IPS DF 4.7 (cell line): ENCODE measurements around the gene C22orf39.
"Not testable (repeated sequence)": the region's sequence is repeated elsewhere in the genome, so short reads cannot be mapped to it uniquely, and the experiment has no call there.

ENCODE experiments used
- DNase-seq: peaks from one replicate; pipeline ENCODE4 v3.0.0-alpha.2; 2013; ENCODE audit warnings: low spot score; ENCODE audit errors: extremely low read depth

C22orf39 gene

DNA sequence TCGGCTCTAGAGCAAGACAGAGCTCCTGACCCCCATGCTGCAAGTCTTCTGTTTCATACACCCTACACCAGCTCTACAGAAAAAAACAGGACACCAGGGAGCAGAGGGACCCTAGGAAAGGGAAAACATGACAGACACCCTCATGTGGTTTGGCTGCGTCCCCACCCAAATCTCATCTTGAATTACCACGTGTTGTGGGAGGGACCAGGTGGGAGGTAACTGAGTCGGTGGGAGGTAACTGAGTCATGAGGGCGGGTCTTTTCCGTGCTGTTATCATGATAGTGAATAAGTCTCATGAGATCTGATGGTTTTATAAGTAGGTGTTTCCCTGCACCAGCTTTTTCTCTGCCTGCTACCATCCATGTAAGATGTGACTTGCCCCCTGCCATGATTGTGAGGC is 6.6 kb upstream of the C22orf39 start:
- no peak for DNase-seq

DNA sequence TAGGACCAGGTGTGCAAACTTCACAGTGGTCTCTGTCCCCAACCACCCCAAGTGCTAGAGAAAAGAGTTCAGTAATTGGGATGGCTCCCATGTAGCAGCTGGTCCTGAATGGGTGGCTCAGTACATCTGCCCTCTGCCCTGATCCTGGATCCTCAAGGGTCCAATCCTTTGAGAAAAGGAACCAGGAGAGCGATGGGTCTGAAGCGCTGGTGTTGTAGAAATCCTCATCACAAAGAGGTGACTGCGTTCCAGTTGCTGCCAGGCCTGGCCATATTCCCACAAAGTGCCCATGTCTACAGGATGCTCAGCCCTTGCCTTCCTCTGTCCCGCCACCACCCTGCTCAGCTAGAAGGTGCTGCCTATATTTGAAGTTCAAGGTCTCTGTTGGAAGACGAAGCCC is 6.2 kb upstream of the C22orf39 start:
- DNase-seq, result no peak

DNA sequence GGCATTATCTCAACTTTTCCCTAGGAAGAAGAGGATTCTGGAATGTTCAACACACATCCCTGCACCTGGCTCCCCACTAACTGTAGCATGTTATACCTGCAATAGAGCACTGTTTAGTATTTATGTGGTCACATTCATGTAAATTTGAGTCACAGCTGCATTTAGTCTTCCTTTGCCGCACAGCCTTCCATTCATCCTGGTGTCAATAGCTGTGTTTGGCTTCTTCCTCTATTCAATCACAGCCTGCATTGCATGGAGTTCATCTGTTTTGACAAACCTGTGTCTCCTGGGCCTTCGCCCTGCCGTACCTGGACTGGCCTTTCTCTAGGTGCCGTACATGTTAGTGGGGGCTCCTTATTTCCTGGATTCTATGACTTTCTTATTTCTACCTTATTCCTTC is 4.1 kb upstream of the C22orf39 start:
- no peak for DNase-seq

DNA sequence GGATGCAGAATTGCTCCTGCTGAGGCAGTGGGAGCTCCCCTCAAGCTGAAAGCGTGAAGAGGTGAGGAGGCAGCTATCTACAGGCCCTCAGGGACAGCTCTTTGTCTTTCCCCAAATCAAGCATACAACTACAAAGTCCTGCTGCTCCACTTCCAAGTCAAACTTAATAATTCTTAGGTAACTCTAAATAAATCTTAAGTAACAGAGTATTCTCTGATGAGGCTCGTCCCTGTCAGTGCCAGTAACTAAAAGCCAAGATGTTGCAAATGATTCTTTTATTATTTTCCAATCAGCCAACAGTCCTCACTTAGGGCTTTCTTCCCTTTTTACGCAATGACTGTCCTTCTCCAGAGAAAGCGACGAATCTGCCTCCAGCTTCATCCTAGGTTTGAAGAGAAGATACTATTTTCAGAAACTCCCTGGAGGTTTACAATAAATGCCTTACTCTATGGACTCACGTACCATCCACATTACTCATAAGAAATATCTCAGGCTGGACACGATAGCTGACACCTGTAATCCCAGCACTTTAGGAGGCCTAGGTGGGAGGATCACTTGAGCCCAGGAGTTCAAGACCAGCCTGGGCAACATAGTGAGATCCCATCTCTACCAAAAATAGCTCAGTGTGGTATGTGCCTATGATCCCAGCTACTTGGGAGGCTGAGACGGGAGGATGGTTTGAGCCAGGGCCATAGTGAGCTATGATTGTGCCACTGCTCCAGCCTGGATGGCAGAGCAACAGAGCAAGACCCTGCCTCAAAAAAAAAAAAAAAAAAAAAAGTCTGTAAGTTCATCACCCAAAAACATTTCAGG is 3.1 kb upstream of the C22orf39 start:
- DNase-seq, result no peak

DNA sequence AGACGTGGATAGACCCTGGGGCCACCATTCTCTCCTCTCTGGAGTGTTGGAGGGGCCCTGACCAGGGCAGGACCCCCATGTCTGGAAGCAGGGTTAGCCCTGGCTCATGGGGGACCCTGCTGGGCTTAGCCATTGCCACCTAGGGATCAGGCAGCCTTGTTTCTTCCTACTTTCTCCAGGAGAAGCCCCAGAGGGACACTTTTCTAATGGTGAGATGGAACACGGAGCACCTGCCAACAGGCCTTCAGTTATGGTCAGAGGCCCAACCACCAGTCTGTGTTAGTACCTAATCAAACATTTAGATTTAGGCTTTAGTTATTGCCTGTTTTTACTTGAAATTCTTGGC is 1.9 kb upstream of the C22orf39 start:
- DNase-seq, result no peak

DNA sequence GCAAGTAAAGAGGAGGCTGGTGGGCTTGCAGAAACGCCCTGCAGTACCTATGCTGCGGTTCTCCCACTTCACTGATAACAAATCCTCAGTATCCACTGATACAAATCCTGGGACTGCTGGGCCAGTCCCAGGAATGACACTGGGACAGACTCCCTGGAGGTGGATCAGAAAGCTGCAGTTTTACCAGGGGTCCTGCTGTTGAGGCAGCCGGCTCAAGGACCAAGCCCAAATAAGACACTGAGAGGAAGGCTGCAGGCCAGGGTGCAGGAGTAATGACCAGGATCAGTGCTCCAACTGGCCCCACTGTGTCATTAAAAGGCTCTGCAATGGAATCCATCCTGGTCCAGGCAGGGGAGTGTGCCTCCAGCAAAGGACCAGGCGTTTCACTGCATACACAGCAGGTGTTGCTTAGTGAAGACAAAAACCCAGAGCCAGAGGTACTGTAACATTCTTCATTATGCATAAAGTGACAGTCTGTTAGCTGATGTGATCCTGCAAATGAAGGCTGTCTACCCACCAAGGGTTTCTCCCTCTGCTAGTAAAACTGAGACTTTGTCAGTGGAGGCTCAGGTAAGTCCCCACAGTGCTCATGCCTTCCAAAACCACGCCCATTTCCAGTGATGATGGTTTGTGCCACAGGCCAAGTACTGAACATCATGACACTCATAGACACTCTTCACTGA is 1.4 kb upstream of the C22orf39 start:
- no peak for DNase-seq

DNA sequence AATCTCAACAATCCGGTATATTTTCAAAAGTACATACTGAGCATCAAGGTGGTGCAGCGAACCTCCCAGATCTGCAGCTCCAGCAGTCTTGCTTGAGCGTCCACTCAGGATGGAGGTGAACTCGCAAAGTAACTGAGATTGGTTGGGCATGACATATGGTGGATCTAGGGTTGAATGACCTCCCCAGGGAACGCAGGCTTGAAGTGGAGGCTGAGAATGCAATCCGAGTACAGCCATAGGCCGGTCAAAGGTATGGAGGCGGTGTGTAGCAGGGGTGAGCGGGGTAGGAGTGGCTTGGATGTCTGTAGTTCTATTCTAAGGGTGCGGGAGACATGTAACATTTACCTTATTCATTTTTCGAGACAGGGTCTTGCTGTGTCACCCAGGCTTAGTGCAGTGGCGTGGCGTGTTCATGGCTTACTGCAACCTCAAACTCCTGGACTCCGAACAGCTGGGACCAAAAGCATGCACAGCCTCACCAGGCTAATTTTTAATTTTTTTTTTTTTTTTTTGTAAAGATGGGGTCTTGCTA is 631 bp upstream of the C22orf39 start:
- no peak for DNase-seq

DNA sequence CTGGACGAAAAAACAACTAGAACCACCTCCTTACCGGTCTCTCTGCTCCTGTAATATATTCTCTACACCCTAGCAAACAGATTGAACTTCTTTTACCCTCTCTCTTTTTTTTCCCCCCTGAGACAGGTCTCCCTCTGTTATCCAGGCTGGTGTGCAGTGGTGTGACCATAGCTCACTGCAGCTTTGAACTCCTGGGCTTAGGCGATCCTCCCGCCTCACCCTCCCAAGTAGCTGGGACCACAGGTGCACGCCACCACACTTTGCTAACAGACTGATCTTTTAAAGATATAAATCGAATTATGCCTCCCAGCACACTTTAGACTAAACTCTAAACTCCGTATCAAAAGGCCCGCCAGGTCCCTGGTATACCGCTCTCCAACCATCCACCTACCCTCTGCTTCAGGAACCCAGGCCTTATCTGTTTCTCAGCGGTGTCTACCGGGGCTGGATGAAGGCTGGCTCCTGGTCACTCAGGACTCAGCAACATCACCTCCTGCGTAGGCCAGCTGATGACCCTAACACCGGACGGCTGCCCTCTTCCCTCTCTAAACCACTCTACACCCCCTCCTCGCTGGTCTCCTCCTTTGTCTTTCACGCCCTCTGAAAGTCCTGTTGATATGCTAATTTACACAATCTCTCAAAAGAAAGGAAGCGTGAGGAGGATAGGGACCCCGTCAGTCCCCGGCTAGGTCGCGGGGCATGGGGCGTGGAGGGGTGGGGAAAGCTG is 745 bp downstream of the C22orf39 start:
- no peak for DNase-seq

DNA sequence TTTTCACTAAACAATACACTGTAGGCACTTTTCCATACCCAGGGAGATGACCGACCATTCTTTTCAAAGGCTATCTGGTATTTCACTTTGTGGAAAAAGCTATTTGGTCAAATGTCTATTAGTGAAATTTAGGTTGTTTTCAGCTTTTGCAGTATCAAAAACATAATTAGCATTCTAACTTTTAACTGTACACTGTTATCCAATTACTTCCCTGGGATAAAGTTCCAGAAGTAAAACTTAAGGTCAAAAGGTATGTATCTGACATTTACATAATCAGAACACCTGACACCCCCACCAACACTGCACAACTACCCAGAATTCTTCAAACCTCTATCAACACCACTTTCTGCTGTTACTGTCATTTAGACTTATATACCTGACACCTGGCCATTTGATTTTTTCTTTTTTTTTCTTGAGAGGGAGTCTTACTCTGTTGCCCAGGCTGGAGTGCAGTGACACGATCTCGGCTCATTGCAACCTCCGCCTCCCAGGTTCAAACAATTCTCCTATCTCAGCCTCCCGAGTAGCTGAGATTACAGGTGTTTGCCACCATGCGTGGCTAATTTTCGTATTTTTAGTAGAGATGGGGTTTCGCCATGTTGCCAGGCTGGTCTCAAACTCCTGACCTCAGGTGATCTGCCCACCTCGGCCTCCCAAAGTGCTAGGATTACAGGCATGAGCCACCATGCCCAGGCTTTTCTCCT is 2.1 kb downstream of the C22orf39 start:
- DNase-seq, result not testable (repeated sequence)

DNA sequence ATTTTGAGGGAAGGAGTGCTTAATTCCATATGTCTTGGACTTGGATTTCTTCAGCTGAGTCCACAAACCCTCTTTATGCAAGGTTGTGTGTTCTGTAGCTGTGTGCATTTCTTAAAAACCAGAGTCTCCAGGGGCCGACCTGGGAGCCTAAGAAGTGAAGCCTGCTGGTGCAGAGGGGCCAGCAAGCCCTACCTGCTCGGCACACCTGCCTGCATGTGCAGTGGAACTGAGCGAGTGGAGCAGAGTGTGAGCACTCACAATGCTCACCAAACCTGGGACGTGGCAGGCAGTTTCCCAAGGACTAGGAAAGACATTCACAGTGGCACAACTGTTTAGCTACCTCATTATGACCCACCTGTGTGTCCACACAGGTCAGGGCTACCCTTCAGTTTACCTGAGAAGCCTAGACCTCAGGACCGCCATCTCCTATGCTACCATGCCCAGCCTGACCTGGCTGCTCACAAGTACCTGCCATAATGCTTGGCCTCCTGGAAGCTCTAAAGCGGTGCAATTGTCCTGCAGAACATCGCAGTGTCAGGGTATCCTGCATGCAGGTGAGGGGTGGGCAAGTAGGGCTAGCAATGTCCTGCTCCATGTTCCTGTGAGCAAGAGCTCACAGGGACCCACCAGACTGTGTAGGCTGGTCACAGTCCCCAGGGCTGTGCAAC is 3.8 kb downstream of the C22orf39 start:
- no peak for DNase-seq

DNA sequence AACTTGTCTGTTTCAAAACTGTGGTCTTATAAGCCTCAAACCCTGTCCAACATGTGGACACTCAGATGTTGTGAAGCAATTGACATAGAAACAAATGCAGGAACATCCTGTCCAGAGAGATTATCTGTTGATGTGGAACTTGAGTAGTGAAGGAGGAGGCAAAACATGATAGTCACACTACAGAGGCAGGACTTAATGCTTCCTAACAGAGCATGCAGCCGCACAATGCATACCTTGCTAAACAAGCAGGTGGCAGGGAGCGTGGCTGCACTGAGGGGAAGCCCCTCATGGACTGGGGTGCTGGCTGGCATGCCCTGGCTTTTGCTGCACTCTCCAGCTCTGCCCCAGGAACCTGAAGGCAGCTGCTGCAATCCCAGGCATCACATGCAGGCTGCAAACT is 5.3 kb downstream of the C22orf39 start:
- DNase-seq, result no peak

DNA sequence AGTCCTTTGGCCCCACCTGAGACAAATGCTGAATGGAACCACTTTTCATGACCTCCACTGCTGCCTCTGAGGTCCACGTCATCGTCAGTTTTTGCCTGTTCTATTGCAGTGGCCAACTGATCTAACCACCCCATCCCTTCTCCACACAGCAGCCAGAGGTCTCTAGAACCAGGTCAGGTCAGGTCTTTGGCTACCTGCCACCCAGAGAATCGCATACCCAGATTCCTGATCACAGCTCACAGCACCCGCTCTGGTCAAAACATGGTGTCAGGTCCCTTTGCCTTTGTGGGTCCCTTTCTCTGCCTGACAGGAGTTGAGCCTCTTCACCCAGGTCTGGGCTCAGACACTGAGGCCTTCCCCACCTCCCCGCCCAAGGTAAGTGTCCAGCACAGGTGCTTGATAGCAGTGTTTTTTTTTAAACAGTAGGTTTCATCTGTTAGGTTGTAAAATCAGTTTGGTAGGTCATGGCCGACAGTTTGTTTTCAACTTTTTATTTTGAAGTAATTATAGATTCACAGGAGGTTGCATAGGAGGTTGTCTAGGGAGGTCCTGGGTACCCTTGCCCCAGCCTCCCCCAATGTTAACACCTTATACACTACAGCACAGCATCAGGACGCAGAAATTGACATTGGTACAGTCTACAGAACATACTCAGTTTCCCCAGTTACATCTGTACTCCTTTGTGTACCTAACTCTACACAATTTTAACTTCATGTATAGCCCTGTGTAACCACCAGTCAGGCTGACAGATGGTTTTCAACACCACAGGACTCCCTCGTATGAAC is 6.9 kb downstream of the C22orf39 start:
- no peak for DNase-seq

DNA sequence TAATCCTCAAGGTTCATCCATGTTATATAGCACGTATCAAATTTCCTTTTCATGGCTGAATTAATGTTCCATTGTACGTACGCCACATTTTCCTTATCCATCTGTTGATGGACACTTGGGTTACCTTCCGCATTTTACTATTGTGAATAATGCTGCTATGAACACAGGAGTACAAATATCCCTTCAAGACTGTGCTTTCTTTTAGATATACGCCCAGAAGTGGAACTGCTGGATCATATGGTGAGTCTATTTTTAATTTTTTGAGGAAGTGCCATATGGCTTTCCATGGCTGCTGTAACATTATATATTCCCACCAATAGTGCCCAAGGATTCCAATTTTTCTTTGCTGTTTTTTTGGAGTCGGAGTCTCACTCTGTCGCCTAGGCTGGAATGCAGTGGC is 9.2 kb downstream of the C22orf39 start:
- DNase-seq, result no peak

DNA sequence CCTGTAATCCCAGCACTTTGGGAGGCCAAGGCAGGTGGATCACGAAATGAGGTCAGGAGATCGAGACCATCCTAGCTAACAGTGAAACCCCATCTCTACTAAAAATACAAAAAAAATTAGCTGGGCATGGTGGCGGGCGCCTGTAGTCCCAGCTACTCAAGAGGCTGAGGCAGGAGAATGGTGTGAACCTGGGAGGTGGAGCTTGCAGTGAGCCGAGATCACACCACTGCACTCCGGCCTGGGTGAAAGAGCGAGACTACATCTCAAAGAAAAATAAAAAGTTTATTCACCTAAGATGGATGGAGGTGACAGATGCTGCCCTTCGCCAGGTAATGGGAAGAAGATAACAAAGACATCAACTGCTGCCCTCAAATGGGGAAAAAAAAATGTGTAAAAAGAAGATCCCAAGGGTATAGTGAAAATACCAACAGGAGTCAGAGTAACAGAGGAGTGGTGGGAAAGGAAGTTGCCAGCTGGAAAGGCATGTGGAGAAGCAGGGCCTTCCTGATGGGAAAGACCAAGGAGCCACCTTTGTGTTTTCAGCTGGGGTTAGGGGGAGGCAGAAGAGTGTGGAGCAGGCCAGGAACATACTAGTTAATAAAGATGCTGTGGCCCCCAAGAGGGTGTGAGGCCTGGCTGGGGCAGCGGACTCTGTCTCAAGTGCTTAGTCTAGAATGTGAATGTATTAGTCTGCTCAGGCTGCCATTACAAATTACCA is 10.9 kb downstream of the C22orf39 start:
- DNase-seq, result not testable (repeated sequence)

DNA sequence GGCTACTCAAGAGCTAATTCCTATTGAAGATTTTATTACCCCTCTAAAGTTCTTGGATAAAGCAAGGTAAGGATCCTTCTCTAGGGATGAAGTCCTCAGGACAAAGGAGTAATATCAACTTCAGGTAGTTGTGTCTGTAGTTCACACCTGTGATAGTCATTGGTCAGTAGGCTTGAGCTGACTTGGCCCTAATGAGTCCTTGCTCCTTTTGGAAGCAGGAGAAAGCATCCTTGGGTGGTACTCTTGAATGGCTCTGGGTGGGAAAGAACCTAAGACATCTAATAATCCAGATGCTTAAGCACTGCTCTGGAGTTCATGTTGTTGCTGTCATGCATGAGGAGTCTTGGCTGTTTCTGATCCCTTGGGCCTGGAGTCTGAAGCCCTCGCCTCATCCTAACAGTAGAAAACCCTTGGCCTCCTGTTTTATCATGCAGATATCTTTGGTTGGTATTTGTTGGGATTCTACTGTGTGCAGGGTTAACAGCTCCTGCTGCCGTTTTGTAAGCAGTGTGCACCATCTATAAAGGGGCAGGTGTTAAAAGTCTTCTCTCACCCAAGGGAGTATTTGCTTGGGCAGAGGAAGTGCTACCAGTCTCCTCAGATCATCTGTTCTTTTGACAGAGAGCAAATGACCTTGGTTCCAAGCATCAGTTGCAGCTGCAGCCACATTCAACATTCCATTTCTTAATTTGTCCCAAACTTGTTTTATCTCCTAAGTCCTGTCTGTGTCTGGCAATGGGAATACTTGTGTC is 12.5 kb downstream of the C22orf39 start:
- no peak for DNase-seq

DNA sequence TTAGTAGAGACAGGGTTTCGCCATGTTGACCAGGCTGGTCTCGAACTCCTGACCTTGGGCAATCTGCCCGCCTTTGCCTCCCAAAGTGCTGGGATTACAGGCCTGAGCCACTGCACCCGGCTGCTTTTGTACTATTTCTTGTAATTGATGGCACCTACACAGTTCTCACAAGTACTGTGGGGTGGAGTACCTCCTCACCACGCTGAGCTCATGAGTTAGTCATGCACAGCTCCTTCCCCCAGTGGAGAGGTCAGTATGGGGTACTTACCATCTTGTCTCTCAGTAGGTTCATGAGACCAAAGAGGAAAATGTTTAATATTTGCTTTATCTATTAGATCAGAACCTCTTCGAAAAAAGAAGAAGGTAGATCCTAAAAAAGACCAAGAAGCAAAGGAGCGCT is 13.1 kb downstream of the C22orf39 start:
- DNase-seq, result no peak

DNA sequence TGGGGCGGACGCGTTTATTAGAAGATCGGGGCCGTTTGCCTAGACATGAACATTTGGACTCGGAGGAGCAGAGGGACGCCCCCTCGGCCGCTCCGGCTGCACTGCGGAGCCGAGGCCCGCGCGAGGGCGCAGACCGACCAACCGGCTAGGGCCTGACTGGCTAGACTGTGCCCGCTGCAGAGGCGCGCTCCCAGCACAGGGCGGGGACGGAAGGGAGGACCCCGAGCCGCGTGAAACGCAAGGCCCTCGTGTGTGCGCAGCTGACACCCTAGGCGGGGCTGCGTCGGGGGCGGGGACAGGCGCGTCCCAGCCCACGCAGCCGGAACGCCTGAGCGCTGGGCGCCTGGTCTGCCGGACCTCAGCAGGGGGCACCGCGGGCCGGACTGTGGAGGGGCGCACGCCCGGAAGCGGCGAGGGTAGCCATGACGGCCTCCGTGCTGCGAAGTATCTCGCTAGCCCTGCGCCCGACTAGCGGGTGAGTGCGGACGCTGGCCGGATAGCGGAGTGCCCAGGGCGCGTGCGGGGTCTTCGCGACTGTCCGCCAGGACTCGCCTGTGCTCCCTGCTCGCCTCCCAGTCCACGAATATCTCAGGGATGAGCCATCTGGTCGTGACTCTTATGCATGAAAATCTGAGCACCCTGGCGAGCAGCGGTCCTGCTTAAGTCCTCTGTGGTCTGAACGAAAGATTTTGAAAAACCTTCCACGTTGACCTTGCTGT is 15.2 kb downstream of the C22orf39 start, which contains the start of gene MRPL40:
TSS of gene MRPL40 (plus strand) at position 413 of the 719 bp plus-strand sequence. CDS start at position 423, 10 bp downstream.
- DNase-seq, result no peak

DNA sequence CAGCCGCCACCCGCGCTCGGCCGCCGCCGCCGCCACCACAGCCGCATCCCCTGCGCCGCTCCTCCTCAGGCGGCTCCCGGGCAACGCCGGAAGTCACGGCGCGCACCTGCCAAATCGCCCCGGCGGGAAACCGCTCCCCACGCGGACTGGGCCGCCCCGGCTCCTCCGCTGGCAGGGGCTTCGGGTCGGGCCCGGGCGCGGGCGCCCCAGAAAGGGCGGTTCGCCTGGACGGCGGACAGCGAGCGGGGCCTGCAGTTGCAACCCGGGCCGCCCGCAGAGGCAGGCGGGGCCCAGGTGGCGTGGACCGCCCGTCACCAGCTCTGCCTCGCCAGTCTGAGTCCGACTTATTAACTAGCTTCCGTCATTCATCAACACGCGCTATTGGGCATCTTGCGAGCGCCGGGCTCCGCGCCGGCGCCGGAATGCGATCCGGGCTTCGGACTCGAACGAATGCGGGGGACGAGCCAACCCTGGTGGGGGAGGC is 15.8 kb downstream of the C22orf39 start, which contains the start of gene HIRA:
TSS of gene HIRA (minus strand) at position 85 of the 484 bp plus-strand sequence. CDS start 257 bp downstream, outside the sequence.
- no peak for DNase-seq
